Measurements from ENCODE around the gene FXYD1.

- peak; percentile 16 to 31 for TF ChIP-seq CTCF (IDR thresholded peaks at IDR 0.05)
- TF ChIP-seq POLR2A (IDR thresholded peaks at IDR 0.05) = peak in 1 of 2 donors; percentile 34
- no peak for TF ChIP-seq POLR2AphosphoS5 (IDR thresholded peaks at IDR 0.05)
Measured at GRCh38 chr19:35154525-35155406, 16.1 kb downstream of the FXYD1 start, which contains the start of gene FXYD5.
